T-helper 22 cell (primary cell): Measurements from ENCODE around the gene OR52W1.
"Not testable (repeated sequence)": the region's sequence is repeated elsewhere in the genome, so short reads cannot be mapped to it uniquely, and the experiment has no call there.

Source experiments
- DNase-seq: peaks from one replicate; pipeline ENCODE4 v3.0.0-alpha.2; 2020; ENCODE audit warnings: low read depth

The OR52W1 gene

DNA sequence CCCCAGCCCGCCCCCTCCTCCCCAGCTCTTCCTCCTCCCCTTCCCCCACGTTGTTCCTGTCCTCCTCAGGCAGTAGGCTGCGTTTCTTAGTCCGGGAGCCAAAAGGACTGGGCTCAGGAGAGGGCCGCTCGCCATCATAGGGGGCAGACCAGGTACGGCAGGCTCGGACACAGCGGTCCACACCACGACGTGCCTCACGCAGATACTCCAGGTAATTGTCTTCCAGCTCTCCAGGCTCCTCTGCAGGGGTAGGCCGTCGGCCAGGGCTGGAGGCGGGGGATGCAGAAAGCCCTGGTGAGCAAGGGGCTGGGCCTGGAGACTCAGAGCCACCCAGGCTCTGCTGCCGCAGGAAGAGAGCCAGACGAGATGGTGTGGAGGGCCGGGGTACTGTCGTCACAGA is 18.7 kb downstream of the OR52W1 start:
- DNase-seq, result no peak

DNA sequence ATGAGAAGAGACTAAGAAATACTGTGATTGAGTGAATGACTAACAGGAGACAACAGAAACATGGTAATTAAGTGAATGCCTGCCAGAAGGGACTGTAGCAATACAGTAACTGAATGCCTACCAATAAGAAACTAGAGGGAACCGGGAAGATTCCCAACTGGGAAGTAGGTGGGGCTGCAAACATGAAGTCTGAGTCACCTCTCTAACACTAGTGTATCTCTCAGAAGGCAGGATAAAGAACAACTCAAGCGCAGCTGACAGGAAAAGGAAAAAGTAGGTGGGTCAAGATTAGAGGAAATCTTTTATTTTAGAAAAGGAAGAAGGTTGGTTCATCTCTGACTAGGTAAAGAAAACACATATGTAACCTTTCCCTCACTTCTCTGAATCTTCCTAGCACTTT is 20.3 kb downstream of the OR52W1 start:
- no peak for DNase-seq

DNA sequence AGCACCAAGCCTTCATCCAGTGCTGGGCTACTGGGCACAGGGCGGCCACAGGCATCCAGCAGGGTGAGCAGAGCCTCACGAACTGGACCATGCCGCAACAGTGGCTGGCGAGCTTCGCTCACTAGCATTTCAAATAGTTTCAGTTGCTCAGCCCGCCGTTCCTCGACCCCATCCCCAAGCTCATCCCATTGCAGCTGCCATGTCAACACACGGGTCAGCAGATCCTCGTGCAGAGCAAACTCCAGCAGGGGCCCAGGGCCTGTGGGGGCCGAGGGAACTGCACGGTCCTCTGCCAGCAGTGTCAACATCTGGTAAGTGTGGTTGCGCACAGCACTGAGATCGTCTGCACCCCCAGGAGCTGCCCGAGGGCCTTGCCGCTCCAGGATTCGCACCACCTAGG is 24.8 kb downstream of the OR52W1 start:
- DNase-seq, result no peak

DNA sequence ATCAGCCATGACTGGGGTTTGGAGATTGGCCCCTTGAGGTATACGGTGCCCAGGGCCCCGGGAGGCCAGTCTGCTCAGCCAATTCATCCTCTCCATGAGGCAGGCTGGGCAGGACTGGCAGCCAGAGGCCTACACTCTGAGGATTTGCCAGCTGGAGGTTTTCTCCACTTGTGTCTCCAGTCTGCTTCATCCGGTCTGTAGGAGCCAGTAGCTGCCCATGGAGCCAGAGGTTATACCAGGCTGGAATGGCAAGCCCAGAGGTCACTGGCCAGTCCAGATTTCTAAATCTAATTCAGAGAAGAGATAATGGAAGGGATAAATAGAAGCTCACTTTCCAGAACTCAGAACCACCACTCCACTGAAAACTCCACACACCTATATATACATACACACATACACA is 25.4 kb downstream of the OR52W1 start:
- DNase-seq, result no peak

DNA sequence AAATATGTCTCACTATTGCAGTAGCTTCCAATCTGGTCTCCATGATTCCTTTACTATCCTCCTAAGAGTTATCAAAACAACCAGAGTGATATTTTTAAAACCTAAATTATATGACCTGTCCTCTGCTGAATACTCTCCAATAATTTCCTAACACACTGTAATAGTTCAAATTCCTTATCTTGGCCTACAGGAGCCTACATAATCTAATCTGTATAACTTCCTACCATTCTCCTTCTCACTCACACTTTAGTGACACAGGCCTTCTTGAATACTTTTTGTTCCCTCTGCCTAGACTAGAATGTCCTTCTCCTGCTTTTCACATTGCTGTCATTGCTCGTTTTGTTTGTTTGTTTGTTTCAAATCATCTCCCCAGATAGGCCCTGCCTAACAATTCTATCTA is 26.0 kb downstream of the OR52W1 start:
- no peak for DNase-seq

DNA sequence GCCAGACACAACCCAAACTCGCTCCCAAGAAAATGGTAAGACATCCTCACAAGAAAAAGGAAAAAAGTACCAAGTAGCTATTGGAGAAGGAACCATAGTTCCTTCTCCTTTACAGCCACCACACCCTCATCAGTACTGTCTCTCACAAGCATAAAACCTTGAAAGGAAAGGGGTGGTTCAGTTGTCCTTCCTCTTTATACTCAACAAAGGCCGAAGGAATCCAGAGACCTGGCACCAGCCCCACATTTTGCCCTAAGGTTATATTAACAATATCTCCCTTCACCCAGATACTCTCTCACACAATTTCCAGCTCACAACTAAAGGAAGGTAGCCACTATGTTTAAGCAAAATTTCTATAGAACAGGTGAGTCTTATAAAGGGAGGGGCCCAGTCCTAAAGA is 26.9 kb downstream of the OR52W1 start:
- DNase-seq, result no peak

DNA sequence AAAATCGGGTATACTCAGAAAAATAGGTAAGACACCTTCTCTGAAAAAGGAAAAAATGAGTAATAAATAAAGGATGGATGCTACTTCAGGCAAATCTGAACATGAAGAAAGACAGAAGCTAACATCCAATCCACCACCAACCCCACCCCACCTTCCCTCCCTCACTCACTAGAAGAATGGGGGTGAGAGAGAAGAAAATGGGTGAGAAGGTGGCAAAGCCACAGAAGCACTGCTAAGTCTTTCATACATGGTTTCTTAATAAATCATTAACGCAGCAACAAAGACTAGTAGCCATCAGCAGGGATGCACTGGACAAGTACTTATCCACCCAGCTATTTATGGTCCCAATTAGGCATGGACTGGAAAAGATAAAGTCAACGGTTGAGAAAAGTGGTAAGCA is 29.5 kb downstream of the OR52W1 start:
- DNase-seq, result no peak

DNA sequence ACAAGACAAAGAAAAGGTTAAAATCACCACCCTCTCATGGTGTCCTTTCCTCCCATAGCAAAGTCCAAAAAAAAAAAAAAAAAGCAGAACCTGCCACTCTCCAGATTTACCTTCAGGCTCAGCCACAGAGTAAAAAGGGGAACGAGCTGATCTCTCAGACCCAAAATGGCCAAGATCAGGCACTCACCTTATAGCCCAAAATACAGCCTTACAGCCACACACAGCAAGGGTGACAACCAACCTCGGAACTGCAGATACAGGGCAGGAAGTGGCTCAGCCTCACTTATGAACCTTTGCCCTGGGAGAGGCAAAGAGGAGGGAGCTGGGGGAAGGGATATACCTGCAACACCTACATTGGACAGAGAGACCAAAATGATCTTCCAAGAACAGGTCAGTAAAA is 30.9 kb downstream of the OR52W1 start:
- no peak for DNase-seq

DNA sequence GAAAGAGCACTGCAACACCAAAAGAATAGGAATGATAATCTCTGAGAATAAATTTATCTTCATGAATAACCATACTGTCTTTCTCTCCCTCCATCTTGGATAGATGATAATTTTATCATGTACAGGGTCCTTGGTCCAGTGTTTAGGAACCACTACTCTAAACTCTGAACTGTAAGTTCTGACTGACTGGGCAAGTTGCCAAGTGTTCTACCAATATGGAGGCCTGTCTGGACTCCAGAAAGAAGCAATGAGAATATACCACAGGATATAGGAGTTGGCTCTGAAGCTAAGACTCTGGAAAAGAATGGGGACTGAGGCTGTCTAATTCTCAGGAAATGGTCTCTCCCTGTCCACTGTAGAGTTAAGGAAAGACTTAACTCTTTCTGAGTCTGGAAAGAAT is 33.9 kb downstream of the OR52W1 start:
- DNase-seq, result no peak

DNA sequence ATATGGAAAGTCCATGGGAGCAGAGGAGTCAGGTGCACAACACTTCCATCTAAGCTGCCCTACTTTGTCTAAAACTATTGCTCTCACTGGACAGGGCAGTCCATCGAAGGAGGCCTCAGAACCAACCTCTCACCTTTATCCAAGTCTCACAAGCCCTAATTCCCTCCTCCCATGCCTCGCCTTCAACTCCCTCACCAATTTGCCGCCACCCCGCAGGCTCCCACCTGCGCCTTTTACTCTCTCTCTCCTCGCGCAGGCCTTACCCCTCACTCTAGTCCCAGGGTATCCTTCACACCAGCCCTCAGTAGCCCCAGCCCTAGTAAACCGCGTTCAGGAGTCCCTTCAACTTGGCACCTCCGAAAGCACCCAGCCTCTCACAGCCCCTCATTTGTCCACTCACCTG is 35.0 kb downstream of the OR52W1 start:
- no peak for DNase-seq

DNA sequence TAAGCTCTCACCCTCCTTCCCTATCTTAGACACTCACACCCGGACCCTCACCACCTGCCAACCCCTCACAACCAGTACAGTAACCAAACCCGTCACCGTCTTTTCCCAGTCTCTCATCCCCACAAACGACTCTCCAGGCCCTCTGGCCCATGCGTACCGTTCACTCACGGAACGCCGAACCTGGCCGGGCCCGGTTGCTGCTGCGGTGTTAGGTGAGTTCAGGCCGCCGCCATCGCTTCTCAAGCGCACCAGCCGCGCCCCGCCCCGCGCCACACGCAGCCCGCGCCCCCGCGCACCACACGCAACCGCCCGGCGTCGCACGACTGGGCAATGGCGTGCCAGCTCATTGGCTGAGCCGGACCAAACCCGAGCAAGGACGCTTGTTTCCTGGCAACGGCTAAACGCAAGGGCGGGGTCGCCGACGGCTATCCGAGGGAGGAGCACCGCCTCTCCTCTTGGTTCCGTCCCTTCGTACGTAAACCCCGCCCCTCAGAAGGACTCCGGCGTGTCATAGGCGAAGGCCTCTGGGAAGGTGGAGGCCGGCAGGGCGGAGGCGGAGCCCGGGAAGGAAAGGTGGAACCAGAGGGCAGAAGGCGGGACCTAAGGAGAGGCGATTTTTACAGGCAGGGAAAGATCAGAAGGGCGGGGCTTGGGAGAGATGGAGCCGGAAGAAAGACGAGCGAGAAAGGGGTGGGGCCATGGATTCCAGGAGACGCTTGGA is 35.5 kb downstream of the OR52W1 start, which contains the start of gene FHIP1B:
TSS of gene FHIP1B (minus strand) at position 250 of the 721 bp plus-strand sequence. CDS start 10,120 bp downstream, outside the sequence.
- peak; percentile 100 for DNase-seq

DNA sequence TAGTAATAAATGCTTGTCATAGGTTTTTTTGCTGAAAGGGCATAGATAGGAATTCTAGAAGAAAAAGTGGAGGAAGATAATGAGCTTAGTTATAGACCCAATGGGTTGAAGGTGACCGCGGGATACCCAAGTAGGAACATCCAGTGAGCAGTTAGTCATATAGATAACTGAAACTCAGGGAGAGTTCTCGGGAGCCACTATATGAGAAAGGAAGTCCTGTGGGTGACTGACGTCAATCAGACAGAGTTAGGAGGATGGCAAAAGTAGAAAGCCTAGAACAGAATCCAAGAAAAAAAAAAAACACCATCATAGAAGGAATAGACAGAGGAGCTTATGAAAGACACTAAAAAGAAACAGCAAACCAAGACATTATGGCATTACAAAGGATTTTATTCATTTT is 38.2 kb downstream of the OR52W1 start:
- DNase-seq, result no peak

DNA sequence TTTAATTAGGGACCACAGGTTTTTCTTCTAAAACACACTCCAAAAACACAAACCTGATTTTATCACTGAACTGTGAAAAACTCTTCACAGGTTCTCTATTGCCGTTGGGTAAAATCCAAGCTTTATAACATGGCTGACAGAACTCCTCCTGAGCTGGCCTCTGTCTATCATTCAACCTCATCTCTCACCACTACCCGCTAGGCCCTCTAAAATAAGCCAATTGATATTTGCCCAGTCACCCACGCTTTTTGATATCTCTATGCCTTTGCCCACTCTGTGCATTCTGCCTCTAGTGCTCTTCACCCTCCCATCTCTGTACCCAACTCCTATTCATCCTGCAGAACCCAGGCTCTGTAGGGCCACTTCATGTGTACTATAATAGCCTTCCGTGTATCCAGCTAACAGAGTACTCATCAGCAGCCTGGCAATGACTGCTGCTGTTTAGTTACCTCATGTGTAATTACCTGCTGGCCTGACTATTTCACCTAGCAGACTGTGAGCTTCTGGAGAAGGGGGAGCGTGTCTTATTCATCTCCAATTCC is 38.8 kb downstream of the OR52W1 start:
- no peak for DNase-seq

DNA sequence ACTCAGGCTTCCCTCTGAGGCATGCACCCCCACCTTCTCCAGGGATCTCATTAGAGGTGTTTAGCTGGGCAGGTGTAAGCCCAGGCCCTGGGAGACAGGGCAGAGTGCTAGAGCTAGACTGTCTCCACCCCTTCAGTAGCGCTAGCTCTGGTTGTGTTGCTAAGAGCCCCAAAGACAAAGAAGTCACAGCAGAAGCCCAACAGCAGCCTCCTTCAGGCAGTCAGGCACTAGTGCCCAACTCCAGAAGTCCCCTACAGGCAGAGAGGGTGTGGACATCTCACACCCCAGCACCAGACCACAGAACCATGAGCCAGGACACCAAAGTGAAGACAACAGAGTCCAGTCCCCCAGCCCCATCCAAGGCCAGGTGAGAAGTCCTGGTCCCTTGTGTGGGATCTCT is 39.9 kb downstream of the OR52W1 start, which contains the start of gene CNGA4:
TSS of gene CNGA4 (plus strand) at position 188 of the 400 bp plus-strand sequence. CDS start at position 306, 118 bp downstream.
- DNase-seq, result no peak

DNA sequence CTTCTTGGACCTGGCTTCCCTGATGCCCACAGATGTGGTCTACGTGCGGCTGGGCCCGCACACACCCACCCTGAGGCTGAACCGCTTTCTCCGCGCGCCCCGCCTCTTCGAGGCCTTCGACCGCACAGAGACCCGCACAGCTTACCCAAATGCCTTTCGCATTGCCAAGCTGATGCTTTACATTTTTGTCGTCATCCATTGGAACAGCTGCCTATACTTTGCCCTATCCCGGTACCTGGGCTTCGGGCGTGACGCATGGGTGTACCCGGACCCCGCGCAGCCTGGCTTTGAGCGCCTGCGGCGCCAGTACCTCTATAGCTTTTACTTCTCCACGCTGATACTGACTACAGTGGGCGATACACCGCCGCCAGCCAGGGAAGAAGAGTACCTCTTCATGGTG is 41.1 kb downstream of the OR52W1 start:
- DNase-seq, result no peak

DNA sequence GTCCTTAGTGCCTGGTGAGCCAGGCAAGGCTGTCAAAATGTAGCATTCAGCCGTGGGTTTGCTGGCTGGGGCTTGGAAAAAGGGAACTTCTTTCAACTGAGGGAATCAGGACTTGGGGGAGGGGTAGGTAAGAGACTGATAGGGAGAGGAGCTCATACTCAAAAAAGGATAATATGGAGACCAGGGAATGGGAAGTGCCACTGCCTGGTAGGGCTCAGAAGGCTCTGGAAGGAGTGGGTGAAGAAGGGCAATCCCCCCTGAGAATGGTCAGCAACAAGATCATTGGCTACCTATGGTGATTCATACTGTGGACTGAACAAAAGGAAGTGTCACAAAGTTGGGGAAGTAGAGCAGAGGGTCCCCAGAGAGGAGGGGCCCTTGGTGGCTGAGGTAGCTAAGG is 41.8 kb downstream of the OR52W1 start:
- DNase-seq, result no peak

DNA sequence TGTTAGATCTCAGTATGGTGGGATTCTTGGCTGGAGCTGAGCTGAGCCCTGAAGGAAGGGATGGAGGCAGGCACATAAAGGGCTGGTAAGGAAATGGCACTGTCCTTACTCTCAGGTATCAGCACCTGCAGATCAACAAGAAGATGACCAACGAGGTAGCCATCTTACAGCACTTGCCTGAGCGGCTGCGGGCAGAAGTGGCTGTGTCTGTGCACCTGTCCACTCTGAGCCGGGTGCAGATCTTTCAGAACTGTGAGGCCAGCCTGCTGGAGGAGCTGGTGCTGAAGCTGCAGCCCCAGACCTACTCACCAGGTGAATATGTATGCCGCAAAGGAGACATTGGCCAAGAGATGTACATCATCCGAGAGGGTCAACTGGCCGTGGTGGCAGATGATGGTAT is 42.3 kb downstream of the OR52W1 start:
- DNase-seq, result no peak

DNA sequence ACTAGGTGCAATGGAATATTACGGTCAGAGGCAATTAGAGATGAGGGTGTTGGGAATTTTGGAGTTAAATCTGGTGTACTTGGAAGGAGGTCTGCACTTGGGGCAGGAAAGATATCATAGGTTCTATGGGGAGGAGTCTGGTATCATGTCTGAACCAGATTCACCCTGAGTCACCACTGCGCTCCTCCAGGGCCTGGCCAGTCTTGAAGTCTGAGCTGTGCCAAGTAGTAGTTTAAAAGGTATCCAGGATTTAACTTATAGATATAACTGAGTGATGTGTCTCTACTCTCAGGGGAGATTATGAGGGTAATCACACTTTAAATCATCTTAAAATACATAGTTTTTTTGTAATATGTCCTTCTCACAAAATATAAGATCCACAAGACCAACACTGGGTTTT is 46.5 kb downstream of the OR52W1 start:
- no peak for DNase-seq

DNA sequence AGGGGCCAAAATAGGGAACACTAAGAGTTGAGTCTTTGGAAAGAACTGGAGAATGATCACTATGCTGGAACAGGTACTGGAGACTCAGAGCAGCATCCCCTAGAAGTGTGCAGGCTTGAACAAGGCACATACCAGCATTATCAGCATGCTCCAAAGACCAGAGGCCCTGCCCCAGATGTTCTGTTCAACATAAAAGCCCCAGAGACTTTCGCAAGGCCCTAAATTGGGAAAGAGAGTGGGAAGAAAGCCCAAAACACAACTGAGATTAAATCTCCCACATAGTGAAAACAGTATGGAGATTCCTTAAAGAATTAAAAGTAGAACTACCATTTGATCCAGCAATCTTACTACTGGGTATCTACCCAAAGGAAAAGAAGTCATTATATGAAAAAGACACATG is 49.2 kb downstream of the OR52W1 start:
- DNase-seq, result no peak

DNA sequence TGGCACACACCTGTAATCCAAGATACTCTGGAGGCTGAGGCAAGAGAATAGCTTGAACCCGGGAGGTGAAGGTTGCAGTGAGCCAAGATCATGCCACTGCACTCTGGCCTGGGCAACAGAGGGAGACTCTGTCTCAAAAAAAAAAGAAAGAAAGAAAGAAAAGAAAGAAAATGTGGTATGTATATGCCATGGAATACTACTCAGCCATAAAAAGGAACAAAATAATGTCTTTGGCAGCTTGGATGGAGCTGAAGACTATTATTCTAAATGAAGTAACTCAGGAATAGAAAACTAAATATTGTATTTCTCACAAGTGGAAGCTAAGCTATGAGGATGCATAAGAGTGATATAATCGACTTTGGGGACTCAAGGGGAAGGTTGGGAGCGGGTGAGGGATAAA is 49.9 kb downstream of the OR52W1 start:
- DNase-seq, result not testable (repeated sequence)
